Measurements from ENCODE around the gene RND3.

RND3 gene

DNA sequence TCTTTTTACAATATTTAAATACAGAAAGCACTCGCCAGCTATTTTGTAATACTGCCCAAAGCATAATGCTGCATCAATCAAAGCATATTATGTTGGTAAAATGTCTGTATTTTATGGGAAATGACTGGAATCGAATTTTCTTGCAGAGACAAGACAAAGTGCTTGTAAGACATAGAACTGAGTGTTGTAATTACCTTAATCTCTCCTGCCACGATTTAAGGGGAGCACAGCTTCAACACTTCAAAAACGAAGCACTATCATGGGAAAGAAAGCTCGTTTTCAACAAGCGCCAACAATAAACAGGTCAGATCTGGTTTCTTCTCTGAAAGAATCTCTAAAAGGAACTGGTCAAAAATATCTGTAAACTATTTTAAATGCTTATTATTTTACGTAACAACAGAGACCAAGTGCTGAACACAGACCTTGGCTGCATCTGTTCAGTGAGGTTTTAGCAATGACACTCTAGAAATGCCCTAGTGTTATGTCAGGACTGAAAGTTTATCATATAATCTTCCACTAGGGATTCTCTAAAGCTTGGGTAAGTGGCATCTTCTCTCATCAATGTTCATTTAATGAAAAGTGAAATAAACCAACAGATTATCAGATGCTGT, 19.0 kb downstream of the RND3 start:
- H3K79me2 ChIP-seq (ENCODE audit: insufficient read depth, low read length) = no peaks in the 10 kb centered on the region
- DNase-seq (no peak), ATAC-seq (ENCODE audit: insufficient read depth, low read depth) (no peak)
- no peaks in the 10 kb centered on the region for H3K36me3 ChIP-seq (ENCODE audit: insufficient read depth, low read length)
- no peaks in the 10 kb centered on the region for H3K27me3 ChIP-seq (ENCODE audit: insufficient read depth, low read length, poor library complexity)
- H3K4me3 ChIP-seq (ENCODE audit: low read depth in 1 of 2, low read length in 2 of 2) = no peak overlapping the region
- H2AFZ ChIP-seq (ENCODE audit: low read depth, low read length) = no peak overlapping the region
- no peak for TF ChIP-seq EZH2 (IDR thresholded peaks at IDR 0.05; ENCODE audit: borderline replicate concordance, low read depth, low read length, severe bottlenecking)
- TF ChIP-seq, protein P1, sequence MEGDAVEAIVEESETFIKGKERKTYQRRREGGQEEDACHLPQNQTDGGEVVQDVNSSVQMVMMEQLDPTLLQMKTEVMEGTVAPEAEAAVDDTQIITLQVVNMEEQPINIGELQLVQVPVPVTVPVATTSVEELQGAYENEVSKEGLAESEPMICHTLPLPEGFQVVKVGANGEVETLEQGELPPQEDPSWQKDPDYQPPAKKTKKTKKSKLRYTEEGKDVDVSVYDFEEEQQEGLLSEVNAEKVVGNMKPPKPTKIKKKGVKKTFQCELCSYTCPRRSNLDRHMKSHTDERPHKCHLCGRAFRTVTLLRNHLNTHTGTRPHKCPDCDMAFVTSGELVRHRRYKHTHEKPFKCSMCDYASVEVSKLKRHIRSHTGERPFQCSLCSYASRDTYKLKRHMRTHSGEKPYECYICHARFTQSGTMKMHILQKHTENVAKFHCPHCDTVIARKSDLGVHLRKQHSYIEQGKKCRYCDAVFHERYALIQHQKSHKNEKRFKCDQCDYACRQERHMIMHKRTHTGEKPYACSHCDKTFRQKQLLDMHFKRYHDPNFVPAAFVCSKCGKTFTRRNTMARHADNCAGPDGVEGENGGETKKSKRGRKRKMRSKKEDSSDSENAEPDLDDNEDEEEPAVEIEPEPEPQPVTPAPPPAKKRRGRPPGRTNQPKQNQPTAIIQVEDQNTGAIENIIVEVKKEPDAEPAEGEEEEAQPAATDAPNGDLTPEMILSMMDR (IDR thresholded peaks at IDR 0.05; ENCODE audit: borderline replicate concordance, extremely low read depth, low read length, poor library complexity, severe bottlenecking) = no peak
- H3K4me2 ChIP-seq (ENCODE audit: insufficient read depth, low read length) = no peak overlapping the region
- no peaks in the 10 kb centered on the region for H3K9me3 ChIP-seq (ENCODE audit: insufficient read depth, low read length, severe bottlenecking)
- peaks cover 7% of the 10 kb centered on the region for H3K4me1 ChIP-seq (ENCODE audit: insufficient read depth, low read length)
- no peak overlapping the region for H3K27ac ChIP-seq (ENCODE audit: low read length)
- H3K9ac ChIP-seq (ENCODE audit: low read depth, low read length) = no peak overlapping the region
- no peaks in the 10 kb centered on the region for H4K20me1 ChIP-seq (ENCODE audit: insufficient read depth, low read length)

DNA sequence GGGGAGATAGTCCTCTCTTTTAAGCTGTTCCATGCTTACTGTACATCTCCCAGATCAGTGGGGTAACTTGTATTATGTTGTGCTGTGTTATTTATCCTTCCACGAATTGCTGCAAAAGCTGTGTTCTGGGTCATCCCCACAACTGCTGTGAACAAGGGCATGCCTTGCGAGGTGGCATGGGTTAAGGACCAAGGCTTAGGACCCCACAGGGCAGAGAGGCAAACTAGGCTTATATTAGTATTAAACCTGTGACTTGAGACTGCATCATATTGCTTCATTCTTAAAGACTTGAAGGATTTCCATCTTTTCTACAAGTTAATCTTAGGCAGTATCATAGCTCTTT, 19.9 kb downstream of the RND3 start:
- H3K27ac ChIP-seq (ENCODE audit: low read length) = no peak overlapping the region
- H3K27me3 ChIP-seq (ENCODE audit: insufficient read depth, low read length, poor library complexity) = no peaks in the 10 kb centered on the region
- TF ChIP-seq, protein P1 (IDR thresholded peaks at IDR 0.05; ENCODE audit: borderline replicate concordance, extremely low read depth, low read length, poor library complexity, severe bottlenecking) = no peak
- no peak for TF ChIP-seq EZH2 (IDR thresholded peaks at IDR 0.05; ENCODE audit: borderline replicate concordance, low read depth, low read length, severe bottlenecking)
- no peaks in the 10 kb centered on the region for H3K36me3 ChIP-seq (ENCODE audit: insufficient read depth, low read length)
- ATAC-seq (ENCODE audit: insufficient read depth, low read depth) (no peak), DNase-seq (no peak)
- H3K9ac ChIP-seq (ENCODE audit: low read depth, low read length) = no peak overlapping the region
- H3K79me2 ChIP-seq (ENCODE audit: insufficient read depth, low read length) = no peaks in the 10 kb centered on the region
- peaks cover 6% of the 10 kb centered on the region for H3K4me1 ChIP-seq (ENCODE audit: insufficient read depth, low read length)
- H2AFZ ChIP-seq (ENCODE audit: low read depth, low read length) = no peak overlapping the region
- H3K4me3 ChIP-seq (ENCODE audit: low read depth in 1 of 2, low read length in 2 of 2) = no peak overlapping the region
- no peaks in the 10 kb centered on the region for H4K20me1 ChIP-seq (ENCODE audit: insufficient read depth, low read length)
- H3K4me2 ChIP-seq (ENCODE audit: insufficient read depth, low read length) = no peak overlapping the region
- no peaks in the 10 kb centered on the region for H3K9me3 ChIP-seq (ENCODE audit: insufficient read depth, low read length, severe bottlenecking)

DNA sequence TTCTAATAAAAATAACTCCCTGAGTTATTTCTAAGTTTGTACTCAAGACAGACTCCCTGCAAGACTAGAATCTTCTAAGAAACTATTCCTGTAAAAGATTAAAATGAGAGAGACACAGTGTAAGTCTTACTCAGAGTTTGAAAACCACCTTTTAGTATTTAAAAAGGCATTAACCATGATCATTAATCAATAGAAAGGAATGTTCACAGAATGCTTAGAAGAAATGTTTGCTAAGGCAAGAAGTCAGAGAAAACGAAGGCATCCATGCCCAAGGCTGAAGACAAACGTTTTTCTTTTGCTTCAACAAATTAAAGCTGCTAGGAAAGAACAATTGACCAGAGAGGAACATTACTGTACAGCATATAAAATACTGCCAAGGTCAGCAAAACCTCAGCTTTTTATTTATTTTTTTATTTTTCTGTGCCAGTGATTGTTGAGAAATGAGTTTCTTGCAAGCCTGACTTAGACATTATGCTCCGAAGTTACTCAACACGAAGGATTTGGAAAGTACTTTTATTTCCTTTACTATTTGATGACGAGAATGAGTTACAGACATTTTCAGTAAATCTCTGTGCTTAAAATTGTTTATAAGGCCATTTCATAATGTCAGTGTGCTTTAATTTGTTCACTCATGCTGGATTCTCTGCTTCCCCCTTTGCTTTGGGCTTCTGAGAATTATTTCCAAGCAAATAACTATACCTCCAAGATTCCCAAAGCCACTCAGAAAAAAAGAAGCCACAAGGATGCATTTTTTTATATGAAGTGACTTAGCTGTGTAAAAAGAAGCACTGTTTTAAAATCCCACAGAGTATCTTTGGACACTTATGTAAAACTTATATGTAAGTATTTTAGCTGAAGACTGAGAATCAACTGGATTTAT, 20.5 kb downstream of the RND3 start:
- no peak for ATAC-seq (ENCODE audit: insufficient read depth, low read depth)
- H3K9ac ChIP-seq (ENCODE audit: low read depth, low read length) = no peak overlapping the region
- H2AFZ ChIP-seq (ENCODE audit: low read depth, low read length) = no peak overlapping the region
- TF ChIP-seq, protein P1 (IDR thresholded peaks at IDR 0.05; ENCODE audit: borderline replicate concordance, extremely low read depth, low read length, poor library complexity, severe bottlenecking) = no peak
- no peak for TF ChIP-seq EZH2 (IDR thresholded peaks at IDR 0.05; ENCODE audit: borderline replicate concordance, low read depth, low read length, severe bottlenecking)
- no peaks in the 10 kb centered on the region for H3K27me3 ChIP-seq (ENCODE audit: insufficient read depth, low read length, poor library complexity)
- H3K36me3 ChIP-seq (ENCODE audit: insufficient read depth, low read length) = no peaks in the 10 kb centered on the region
- H4K20me1 ChIP-seq (ENCODE audit: insufficient read depth, low read length) = no peaks in the 10 kb centered on the region
- H3K4me3 ChIP-seq (ENCODE audit: low read depth in 1 of 2, low read length in 2 of 2) = no peak overlapping the region
- H3K79me2 ChIP-seq (ENCODE audit: insufficient read depth, low read length) = no peaks in the 10 kb centered on the region
- H3K9me3 ChIP-seq (ENCODE audit: insufficient read depth, low read length, severe bottlenecking) = no peaks in the 10 kb centered on the region
- H3K4me1 ChIP-seq (ENCODE audit: insufficient read depth, low read length) = no peaks in the 10 kb centered on the region; the same call in 1 of the 2 replicates
- no peak overlapping the region for H3K27ac ChIP-seq (ENCODE audit: low read length)
- H3K4me2 ChIP-seq (ENCODE audit: insufficient read depth, low read length) = no peak overlapping the region
- no peak for DNase-seq

All from DND-41 (cell line).